Epidermal melanocyte (primary cell): ENCODE results near the gene C4orf36.
"Not testable (repeated sequence)": the region's sequence is repeated elsewhere in the genome, so short reads cannot be mapped to it uniquely, and the experiment has no call there.

Source experiments
- DNase-seq: peaks from one replicate; pipeline ENCODE4 v3.0.0; 2011; ENCODE audit warnings: low spot score; ENCODE audit not compliant: insufficient read length

Gene C4orf36

DNA sequence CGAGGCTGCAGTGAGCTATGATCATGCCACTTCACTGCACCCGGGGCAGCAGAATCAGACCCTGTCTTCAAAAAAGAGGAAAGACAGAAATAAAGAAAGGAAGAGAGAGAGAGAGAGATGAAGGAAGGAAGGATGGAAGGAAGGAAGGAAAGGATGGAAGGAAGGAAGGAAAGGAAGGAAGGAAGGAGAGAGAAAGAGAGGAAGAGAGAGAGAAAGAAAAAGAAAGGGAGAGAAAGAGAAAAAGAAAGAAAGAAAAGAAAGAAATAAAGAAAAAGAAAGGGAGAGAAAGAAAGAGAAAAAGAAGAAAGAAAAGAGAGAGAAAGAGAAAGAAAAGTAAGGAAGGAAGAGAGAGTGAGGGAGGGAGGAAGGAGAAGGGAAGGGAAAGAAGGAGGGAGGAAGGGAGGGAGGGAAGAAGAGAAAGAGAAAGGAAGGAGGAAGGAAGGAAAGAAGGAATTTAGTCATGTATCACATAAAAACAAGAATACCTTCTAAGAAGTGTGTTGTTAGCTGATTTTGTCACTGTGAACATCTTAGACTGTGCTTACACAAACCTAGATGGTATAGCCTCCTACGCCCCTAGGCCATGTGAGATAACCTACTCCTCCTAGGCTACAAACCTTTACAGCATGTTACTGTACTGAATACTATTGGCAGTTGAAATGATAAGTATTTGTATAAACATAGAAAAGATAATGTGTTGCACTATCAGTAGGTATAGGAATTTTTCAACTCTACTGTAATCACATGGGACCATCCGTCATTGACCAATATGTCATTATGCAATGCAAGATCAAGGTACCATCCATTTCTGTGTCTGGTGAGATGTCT, 25.2 kb upstream of the C4orf36 start:
- no peak for DNase-seq

DNA sequence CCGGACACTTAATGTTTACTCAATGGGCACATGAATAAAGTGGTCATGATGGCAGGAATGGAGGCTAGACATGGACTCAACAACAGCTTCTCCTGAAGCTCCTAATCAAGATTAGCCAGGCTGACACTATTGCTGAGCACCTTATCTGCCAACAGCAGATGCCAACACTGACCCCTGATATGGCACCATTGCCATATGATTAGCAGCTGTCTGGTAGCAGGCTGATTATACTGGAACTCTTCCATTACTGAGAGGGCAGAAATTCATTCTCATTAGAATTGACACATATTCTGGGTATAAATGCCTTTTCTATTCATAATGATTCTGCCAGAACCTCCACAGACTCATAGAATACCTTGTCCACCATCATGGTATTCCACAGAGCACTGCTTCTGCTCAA, 24.2 kb upstream of the C4orf36 start:
- no peak for DNase-seq

DNA sequence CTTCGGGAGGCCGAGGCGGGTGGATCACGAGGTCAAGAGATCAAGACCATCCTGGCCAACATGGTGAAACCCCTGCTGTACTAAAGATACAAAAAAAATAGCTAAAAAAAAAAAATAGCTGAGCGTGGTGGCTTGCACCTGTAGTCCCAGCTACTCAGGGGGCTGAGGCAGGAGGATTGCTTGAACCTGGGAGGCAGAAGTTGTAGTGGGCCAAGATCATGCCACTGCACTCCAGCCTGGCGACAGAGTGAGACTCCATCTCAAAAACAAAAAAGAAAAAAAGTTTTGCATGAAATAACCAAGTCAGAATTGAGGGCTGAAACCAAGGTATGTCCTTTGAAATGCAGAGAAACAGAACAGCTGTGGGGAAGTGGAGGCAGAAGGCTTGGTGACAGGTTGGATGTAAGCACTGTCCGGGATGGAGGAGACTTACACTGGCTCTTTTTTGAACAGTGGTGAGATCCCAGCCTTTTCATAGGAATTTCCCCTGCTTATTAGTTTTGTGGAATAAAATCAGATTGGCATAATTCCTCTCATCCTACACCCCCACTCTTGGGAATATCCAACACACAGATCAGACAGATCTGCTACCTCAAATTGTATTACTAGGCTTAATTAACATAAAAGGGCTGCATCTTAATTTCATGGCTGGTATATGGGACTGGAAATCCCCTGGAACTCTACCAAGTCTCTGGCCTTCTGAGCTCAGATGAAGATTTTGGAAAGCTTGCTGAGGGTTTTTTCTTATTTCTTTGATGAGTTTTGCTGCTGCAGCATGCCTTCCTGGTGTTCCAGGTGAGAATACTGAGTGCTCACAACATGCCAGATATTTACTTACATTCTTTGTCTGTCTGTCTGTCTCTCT, 18.8 kb upstream of the C4orf36 start:
- DNase-seq = no peak

DNA sequence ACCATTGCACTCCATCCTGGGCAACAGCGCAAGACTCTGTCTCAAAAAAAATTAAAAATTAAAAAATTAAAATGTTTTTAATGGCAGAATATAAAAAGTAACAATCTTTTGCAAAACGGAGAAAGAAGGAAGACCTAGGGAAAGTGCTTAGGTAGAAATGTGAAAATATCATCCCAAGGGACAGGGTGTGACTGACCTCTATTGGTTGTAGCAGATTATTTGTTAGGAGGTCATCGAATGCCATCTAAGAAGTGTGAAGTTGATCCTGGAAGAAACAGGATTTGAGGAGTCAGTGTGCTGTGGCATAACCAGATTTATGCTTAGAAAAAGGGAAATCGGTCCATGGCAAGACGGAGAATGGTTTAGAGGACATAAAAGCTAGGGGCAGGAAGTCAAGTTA, 18.1 kb upstream of the C4orf36 start:
- no peak for DNase-seq

DNA sequence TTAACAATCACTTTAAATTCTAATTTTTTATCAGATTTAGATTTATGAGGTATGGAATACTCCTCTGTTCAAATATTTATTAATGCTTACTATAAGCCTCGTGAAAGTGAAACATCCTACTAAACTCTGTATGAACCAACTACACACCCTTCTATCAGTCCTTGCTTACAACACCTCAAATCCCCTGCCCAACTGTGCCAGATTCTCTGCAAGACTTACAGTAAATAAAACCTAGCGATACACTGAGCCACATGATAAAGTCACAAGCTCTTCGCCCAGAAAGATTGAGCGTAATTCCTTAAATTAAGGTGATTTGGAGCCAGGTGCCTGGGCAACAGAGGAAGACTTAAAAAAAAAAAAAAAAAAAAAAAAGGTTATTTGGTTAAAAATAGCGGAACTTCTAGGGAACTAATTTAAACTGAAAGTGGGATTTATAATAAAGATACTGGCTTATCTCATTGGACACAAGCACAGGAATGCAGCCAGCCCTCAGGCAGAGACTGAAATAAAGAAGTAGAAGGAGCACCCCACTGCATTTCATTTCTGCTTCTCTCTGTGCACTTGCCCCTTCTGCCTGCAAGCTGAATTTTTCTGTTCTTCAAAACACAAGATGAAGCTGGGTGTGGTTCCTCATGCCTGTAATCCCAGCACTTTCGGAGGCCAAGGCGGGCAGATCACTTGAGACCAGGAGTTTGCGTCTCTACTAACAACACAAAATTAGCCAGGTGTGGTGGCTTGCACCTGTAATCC, 17.5 kb upstream of the C4orf36 start:
- DNase-seq = no peak

DNA sequence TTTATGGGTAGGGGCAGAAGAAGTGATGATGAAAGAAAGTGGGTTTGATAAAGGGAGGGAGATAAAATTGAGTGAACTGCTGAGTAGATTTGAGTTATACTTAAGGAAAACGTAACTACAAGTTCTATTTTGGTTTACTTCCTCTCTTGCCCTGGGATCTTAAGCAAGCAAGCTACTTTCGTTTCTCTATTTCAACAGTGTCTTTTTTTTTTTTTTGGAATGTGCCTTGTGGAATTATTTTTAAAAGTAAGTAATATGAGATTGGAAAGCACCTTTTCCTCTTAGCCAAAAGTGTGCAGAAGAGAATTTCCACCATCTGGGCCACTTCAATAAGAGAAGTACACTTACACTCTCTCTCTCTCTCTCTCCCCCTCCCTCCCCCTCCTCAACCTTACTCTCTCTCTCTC, 16.0 kb upstream of the C4orf36 start:
- DNase-seq = no peak

DNA sequence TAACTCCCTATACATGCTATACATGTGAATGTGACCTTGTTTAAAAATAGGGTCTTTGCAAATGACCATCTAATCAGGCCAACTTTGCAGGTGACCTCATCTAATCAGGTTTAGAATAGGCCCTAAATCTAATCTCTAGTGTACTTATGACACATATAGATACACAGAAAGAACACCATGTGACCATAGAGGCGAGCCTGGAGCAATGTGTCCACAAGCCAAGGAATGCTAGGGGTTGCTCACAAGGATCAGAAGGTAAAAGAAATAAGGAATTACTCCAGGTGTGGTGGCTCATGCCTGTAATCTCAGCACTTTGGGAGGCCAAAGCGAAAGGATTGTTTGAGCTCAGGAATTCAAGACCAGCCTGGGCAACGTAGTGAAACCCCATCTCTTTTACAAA, 9.6 kb upstream of the C4orf36 start:
- DNase-seq = no peak

DNA sequence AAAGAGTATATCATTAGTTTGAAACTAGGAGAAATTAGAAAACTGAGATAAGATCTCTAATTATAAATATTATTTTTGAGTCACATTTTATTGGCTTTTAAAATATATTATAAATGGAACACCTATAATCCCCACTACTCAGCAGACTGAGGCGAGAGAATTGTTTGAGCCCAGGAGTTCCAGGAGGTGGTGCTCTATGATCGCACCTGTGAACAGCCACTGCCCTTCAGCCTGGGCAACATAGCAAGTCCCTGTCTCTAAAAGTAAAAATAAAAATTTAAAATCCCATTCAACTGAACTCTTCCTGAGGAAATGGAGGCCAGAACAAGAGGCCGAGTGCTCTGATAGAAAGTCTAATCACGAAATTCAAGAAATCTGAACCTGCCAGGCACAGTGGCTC, 6.3 kb upstream of the C4orf36 start:
- no peak for DNase-seq

DNA sequence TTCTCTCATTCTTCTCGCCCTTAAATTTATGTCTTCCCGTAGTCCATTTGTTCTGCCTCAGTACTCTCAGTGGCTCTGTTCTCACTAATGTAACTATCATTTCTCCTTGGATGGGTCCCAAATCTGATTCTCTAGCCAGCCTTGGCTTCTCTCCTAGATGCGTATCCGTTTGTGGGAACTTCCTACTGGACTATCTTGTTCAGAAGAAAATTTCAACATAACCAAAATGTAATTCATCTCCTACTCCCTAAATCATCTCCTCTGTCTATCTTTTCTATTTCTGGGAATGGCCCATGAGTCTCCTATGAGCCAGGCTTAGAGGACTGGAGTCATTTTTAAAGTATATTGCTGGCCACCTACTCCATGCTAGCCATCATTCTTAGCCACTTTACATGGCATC, 4.4 kb upstream of the C4orf36 start:
- no peak for DNase-seq

DNA sequence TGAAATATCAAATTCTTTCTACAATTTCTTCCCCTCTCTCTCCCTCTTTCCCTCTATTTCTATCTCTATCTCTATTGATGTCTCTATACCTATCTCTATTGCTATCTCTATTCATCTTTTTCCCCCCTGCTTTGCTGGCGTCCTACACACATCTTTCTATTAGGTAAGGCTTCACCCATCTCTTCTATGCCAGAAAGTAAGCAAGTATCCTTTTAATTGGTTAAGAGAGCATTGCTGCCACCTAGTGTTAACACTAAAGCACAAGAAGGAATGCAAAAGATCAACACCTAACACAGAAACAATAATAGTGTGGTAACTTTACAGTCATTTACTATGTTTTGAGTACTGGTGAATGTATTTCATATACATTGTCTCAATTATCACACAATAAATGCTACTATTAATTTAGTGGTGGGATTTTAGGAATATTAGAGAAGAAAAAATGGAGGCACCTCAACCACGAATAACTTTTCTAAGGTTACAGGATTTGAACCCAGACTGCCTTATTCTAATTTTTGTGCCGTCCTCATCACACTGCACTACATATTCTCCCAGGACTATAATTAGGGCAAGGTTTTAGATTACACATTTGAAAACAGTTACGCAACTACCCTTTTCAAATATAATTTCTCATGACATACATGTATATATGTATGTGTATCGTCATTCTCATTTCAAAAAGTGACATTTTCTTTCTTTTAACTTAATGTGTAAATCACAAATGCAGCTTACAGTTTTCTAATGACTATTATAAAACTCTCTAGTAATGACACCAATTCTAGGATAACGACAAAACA, 3.7 kb upstream of the C4orf36 start:
- peak; percentile 53 for DNase-seq

DNA sequence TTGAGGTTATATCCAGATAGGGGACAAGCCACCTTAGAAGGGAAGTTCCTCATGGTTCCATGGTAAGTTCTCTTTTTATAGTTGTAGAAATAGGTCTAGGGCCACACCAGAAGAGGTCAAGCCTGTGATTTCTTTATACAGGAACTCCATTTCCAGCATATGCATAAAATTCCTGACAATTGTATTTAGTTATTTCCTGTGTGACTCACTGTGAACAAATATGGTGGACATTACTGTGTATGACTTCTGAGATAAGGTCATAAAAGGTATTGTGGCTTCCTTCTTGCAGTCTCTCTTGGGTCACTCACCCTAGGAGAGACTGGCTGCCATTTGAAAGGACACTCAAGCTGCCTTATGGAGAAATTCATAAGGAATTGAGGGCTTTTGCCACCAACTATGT, 2.2 kb upstream of the C4orf36 start:
- no peak for DNase-seq

DNA sequence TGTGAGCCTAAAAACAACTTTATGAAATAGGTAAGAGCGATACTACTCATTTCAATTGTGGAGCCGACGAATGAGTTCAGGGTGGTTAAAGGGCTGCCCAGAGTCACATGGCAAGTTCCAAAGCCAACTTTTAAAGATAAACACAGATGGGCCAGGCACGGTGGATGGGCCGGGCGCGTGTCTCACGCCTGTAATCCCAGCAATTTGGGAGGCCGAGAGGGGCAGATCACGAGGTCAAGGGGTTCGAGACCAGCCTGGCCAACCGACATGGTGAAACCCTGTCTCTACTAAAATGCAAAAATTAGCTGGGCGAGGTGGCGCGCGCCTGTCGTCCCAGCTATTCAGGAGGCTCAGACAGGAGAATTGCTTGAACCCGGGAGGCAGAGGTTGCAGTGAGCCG, 914 bp upstream of the C4orf36 start:
- no peak for DNase-seq

DNA sequence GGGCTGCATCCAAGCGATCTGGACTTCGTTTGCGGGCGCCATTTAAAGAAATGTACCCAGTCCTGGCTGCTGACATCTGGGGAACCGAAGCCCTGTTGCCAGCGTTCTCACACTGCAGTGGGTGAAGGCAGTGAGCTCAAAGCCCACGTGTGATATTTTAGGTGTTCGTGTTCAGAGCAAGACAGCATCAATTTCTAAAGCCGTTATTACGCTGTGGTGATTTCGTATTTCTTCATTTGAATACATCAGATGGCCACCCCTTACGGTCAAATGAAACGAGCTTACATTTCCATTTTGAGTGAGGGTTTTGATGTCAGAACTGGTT, 376 bp upstream of the C4orf36 start:
- DNase-seq = no peak

DNA sequence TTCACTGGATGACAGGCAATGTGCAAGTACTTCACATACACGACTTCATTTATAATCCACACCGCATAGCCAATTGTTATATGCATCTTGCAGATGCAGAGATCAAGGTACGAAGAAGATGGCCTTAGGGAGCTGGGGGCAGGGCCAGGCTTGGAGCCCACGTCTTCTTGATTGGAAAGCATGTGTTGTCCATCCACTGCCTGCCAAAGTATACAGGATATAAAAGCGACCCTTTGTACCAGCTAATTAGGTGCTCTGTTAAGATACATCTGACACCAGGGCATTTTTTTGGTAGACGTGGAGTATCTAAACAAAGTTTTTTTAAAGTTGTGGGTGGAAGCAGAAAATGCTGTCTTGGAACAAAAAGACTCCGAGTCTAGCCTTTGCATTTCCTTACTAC, 1.4 kb downstream of the C4orf36 start:
- no peak for DNase-seq

DNA sequence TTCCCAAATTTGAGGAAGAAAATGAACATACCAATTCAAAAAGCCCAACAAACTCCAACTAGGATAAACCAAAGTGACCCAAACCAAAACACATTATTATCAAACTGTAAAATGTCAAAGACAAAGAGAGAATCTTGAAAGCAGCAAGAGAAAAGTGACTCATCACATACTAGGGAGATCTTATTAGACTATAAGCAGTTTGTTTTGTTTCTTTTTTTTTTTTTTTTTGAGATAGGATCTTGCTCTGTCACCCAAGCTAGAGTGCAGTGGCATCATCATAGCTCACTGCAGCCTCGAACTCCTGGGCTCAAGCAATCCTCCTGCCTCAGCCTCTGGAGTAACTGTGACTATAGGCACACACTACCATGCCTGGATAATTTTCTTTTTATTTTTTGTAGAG, 12.6 kb downstream of the C4orf36 start:
- DNase-seq = no peak

DNA sequence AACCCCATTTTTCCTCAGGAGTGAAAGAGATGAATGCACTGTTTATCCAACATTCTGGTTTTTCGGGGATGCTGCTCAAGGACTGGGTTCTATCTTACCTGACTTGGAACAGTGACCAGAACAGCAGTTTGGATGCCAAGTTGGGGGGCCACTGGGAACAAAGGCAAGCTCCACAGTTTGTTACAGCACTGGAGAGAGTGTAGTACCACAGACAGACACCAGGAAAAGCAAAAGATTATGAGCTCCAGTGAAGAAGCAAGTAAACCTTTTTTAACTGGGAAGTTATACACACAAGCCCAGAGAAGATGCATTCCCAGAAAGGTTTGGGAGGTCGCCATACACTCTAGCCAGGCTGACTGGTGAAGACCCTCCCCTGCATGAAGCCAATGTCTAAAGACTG, 13.6 kb downstream of the C4orf36 start:
- no peak for DNase-seq

DNA sequence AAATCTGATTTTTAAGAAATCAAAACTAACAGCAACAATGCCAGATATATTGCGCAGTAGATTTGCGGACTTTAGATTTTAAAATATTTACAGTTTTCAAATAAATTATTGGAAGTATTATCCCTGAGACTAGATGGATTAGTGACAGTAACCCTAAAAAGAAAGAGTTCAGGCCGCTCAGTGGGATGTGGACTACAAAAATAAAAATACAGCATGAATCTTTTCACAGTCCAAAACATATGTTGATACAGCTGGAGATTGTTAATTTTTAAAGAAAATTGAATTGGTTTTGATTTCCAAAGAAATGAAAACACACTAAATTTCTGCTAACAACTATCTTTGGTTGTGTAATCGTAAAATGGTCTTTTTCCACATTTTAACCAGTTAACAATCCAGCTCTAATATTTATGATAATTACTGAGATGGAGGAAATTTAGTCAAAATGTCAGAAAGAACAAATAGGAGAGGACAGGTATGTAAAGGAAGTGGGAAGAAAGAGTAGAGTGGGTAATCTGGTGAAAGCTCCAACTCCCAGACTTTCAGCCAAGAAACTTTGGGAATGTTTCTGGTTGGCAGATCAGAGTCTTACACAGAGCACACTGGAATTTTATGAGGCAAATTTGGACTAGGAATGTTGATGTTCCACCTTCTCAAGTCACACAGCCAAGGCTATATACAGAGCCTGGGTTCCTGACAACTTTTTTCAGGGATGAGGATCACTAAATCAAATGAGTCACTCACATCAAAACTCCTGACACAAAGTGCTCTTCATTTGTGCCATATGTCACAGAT, 15.1 kb downstream of the C4orf36 start:
- no peak for DNase-seq

DNA sequence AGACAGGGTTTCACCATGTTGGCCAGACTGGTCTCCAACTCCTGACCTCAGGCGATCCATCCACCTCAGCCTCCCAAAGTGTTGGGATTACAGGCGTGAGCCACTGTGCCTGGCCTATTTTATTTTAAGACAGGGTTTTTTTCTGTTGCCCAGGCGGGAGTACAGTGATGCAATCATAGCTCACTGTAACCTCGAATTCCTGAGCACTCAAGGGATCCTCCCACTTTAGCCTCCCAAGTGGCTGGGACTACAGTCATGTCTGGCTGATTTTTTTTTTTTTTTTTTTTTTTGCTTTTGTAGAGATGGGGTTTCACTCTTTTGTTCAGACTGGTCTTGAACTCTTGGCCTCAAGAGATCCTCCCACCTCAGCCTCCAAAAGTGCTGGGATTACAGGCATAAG, 16.8 kb downstream of the C4orf36 start:
- DNase-seq = not testable (repeated sequence)

DNA sequence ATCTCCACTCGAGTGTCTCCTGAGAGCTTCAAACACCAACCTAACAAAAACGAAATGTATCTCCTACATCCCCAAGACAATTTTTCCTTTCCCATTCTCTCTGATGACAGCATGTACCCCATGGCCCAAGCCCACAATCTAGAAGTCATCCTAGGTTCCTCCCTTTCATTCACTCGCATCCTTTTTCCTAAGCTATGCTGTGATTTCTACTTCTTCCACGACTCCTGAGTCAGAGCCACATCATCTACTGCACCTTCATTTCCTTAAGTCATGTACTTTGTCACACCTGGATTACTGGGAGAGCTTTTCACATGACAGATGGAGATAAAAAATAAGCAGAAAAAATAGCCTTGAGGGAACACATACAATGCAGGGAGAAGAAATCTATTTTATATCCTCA, 20.1 kb downstream of the C4orf36 start:
- DNase-seq = no peak

DNA sequence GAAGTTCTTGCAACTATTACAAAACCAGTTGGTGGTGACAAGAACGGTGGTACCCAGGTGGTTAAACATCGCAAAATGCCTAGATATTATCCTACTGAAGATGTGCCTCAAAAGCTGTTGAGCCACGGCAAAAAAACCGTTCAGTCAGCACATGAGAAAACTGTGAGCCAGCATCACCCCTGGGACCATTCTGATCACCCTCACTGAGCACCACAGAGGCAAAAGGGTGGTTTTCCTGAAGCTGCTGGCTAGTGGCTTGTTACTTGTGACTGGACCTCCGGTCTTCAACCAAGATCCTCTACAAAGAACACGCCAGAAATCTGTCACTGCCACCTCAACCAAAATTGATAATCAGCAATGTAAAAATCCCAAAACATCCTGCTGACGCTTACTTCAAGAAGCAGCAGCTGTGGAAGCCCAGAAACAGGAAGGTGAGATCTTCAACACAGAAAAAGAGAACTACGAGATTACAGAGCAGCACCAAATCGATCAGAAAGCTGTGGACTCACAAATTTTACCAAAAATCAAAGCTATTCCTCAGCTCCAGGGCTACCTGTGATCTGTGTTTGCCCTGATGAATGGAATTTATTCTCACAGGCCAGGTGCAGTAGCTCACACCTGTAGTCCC, 21.7 kb downstream of the C4orf36 start:
- DNase-seq = no peak
